LHCN-M2 (cell line): ENCODE measurements around the gene HIVEP3. TPM values are rescaled to one million over a fixed set of nuclear protein-coding genes. Genes with fewer than 3 reads are reported as not detected.
A peak's percentile ranks its signal among the peaks of the same experiment; 100 is the strongest.

Experiments used
- DNase-seq: peaks from one replicate; pipeline ENCODE4 v3.0.0-alpha.2; 2012; ENCODE audit warnings: low read depth
- total RNA-seq: library from RNA; depleted of rRNA; stranded (reverse); fragments of >200 nt; gene quantifications from 2 replicates; pipeline ENCODE4 v1.2.3, GENCODE V29; 2014

HIVEP3 gene
- total RNA-seq, 1 experiment from 2014 or later, result 2.1 TPM

DNA sequence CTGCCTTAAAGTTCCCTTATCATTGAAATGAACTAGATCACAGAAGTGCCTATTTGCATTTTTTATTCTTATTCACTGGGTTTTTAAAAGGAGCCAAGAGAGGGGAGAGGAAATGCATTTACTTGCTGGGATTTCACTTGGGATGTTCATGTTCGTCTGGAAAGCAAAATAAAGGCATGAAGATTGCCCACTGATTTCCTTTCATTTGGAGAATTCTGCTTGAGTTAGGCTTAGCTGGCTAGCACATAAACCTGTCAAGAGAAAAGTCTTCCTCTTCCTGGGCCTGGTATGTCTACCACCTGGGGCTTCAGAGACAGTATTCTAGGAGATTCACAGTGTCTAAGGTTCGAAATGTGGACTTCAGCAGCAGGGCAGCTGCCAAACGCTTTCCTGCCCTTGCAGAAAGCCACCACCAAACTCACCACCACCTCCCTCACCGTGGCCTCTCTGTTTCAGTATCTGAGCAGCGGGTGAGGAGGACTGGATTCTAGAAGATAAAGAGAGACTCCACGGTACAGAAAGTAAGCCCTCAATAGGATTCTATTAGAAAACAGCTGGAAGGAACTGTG, 44.5 kb downstream of the HIVEP3 start:
- DNase-seq, result no peak

DNA sequence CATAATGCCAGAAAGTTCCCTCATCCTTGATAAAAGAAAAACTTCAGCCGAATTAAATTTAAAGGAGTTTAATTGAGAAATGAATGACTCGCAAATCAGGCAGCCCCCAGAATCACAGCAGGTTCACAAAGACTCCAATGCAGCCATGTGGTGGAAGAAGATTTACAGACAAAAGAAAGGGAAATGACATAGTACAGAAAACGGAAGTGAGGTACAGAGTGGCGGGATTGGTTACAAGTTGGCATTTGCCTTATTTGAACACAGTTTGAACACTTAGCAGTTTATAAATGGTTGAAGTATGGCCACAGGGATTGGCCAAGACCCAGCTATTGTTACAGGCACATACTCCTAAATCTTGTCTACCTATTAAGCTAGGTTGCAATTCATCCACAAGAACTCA, 46.6 kb downstream of the HIVEP3 start:
- no peak for DNase-seq

DNA sequence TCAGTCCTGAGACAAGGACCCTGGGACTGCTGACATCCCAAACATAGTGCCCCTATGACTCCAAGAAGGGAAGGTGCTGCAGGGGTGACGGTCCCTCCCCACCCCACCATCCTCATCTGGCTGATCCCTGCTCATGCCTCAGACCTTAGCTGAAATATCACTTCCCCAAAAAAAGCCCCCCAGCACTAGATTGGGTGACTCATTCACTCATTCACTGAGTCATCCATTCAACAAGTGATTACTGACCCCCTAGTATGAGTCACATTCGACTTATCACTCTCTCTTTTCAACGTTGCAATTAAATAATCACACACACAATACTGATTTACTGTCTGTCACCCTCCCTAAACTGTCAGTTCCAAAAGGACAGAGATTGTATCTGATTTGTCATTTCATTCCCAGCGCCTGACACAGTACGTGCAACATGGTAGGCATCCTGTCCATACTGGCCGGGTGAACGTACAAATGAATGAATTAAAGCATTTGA, 48.6 kb downstream of the HIVEP3 start:
- peak; percentile 50 for DNase-seq

DNA sequence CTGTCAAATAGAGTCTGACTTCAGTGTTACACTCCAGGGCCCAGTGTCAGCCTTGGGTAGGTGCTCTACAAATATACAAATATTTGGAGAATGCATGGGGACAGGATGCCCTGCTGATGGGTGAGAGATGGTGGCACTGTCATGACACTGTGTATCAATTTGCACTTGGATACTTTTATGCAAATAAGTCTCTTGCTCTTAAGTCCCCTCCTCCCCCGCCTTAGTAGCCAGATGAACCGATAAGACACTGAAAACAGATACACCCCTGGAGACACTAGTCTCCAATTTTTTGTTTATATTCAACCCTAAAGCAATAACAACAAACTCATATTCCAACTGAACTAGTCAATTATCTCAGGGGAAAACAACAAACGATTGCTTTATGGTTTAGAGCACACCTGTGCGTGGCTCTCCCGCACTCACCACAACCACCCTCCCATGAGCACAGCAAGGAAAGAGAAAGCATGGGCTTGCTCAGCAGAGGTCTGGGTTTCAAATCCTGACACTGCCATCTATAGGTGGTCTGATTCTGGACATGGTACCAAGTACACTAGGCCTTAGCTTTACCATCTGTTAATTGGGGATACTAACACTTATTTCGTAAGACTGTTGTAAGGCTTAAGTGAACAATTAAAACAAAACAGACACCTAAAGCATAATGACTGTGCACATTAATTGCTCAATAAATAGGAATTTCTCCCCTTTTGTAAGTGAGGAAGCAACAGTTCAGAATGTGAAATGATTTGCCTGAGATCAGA, 50.3 kb downstream of the HIVEP3 start:
- no peak for DNase-seq

DNA sequence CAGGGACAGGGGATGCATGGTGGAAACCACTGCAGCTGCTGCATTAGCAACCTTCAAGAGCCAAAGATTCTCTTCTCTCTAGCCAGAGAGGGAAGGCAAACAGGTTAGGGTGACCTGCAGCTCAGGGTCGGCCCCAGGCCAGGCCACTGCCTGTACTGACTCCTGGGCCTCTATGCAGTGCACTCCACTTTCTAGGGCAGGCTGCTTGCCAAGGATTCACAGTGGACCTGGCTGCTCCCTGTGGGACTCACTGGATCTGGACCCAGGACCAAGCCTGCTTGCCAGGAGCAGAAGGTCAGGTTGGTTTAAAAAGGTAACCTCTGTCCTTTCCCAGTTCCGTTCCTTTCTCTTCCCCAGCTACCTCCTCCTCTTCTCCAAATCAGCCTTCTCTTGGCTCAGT, 52.4 kb downstream of the HIVEP3 start:
- no peak for DNase-seq

DNA sequence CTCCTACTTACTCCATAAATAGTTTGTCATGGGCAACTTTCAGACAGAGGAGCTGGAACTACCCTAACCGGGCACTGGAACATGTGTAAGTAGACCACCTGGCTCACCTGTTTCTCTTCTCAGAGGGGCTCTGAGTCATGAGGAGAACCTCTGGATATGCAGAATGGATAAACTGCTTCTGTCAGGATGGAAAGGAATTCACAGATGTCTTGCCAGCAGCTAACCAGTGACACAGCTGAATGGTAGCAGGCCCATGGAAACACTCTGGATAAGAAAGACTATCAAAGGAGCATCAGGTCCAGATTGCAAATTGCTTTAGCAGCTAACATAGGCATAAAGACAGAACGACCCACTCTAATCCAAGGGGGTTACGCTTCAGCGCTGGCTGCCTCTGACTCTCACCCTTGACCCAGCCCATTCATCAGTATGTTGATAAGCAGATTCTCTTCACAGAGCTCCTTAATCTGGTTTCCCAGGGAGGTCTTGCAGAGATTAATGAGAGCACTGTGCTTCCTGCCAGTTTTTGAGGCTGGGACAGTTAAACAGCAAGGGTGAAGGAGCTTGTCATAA, 54.2 kb downstream of the HIVEP3 start:
- DNase-seq, result no peak

DNA sequence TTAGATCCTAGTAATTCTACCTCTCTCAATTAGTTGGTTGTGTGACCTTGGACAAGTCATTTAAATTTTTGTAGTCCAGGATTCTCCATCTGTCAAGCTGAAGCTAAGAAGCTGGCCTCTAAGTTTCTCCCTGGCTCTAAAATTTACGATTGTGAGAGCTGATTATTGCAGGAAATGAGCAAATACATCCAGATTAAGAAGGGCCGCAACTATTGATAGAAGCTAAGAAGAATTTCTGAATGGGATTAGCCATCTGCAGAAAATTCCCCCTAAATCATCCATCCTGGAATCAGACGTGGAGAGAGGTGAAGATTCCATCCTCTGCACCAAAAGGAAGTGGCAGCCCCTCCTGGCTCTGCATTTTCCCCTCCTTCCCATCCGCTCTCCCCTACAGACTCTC, 55.0 kb downstream of the HIVEP3 start:
- no peak for DNase-seq

DNA sequence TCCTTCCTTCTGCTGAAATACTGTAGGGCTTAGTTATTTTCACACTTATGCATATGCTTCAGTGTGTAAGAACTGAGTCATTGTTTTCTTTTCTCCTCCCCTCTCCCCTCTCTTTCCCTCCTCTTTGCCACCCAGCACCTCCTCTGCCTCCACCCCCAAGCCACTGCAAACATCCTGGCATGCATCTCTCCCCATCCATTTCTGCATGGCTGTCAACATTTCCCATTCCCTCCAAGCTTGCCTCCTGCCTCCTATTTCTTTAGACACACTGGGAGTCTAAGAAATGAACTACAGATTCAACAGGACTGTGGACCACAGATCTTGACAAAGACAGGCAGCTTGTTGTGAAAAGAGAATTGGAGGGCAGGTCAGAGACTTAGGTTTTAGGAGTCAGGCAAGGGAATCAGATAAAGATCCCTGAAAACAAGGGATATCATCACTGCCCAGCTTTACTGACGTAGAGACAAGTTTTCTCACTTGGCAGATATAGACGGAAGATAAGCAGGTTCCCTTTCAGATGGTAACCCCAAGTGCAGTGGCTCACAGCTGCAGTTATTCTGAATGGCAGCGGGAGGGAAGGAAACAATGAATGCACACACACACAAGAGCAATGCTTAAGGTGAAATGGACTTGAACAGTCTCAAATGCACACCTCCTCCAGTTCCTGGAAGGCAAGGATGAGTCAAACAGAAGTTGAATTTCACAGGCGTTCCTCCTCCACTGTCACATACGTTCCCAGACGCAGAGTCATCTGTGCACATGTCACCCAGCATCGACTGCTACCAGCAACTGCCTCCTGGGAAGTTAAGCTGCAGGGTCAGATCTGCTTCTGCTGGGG, 56.1 kb downstream of the HIVEP3 start:
- DNase-seq, result peak; percentile 70

DNA sequence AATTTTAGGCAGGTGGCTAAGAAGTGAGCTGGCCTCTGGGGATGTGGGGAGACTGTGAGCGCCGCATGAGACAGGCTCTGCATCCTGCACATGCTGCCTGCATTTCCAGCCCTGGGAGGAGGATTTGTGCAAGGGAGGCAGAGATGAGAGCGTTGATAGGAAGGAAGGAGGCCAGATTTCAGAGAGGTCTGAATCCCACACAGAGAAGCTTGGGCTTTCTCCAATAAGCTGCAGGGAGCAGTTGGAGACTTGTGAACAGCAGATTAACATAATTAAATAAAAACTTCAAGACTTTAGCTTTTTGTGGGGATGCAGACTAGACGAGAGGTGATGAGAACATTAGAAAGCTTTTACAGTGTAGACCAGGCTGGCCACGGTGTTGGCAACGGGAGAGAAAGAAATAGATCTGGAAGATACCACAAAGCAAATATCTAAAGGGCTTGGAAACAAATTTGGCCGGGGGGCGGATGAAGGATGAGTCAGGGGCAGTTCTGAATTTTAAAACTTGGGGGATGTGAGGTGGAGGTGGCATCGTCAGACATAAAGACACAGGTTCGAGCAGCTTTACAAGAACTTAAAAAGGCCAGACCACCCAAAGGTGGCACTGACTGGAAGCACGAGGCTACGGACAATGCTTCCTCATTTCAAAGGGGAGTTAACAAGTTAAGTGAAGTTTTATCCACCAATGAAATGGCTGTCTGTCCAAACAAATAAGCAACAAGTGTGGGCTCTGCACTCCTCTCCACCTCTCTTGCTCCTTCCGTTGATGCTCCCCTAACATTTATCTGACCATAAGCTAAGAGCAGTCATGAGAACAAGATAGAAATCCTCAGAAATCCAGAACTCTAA, 57.0 kb downstream of the HIVEP3 start:
- DNase-seq, result no peak

DNA sequence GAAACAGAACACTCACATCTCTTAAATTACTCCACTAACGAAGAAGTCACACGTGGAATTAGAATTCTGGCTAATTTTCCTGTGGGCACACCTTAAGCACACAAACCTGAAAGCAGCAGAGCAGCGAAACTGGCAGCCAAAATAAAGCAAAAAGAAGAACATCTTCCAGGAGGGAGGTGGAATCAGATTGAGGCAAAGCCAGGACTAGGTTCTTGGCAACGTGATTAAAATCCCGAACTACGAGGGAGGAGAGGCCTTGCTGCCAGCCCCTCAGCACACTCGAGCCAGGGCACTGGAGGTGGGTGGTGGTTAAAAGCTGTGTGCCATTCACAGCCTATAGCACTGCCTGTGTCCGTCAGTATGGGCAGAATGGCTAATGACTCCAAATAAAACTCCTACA, 58.0 kb downstream of the HIVEP3 start:
- DNase-seq, result no peak

DNA sequence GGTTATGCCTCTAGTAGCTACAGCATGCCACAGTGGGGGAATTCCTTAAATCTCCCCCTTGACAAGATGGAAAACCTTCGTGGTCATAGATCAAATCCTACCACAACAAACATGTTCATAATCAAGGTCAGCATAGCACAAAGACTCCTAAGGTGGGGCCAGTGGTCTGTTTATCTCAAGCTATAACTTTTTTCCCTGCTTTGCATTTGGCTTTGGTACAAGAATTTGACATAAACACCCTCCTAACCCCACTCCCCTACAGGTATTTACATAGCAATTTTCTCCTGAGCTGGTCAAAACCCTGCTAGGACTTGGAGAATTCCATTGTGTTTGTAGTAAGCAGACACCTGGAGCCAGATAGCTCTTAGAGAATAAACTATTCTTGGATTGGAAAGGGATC, 58.5 kb downstream of the HIVEP3 start:
- no peak for DNase-seq

DNA sequence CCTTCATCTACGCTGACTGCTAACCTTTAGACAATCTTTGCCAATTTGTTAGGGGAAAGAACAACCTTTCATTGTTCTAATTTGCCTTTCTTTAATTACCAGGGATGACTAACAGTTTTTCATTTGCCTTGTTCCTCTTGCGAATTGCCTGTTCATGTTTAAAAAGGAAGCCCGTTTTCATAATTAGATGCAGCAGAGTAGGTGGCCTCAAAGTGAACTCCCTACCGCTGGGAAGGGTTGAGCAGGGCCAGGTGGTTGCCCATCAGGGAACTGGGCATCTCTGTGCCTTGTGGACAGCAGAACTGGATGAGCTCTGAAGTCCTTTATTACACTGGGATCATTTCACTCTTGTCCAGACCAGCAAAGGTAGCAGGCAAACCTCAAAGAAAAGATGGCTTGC, 59.0 kb downstream of the HIVEP3 start:
- no peak for DNase-seq

DNA sequence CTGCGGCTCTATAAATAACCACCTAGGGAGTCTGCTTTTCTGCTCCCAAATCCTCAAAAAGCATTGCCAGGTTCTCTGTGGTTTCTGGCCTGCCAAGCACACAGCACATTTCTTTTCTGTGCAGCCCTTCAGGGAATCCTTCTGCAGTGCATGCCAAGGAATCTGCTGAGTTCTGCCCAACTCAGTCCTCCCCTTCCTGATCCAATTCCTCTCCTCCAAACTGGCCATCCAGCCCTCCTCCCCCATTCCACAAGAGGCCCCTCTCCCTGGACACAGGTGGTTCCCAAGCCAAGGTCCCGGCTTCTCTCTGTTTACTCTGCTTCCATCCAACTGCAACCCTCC, 61.8 kb downstream of the HIVEP3 start:
- DNase-seq, result no peak

DNA sequence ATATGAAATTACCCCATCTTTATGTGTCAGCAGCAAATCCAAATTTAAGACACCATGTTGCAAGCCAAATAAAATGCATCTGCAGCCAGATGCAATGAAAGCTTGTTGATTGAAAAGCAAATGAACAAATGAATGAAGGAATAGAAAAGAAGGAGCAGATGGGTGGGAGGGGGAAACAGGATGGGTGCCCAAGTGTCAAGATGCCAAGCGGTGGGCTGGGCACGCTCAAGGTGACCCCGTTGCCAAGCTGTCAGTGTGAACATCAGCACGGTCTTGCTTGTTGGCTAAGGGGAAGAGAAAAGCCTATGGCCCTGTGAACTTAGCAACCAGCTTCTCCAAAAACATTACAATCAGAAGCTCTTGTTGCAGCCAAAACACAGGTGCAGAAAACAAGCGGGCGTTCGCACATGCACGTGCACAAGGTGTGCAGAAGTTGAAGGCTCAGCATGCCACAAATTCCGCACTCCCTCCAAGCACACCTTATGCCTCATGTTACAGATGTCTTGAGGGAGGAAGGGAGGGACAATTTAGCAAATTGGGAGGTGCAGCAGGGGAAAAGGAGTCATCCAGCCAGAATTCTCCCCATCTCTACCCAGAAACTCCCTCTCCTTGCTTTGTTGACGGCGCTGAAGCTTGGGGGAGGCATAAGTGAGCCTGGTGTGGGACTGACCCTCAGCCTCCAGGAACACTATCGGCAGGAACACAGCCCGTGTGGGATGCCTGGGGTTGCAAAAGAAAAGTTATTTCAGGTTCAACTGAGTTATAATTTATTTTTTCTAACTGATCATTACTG, 62.4 kb downstream of the HIVEP3 start:
- no peak for DNase-seq

DNA sequence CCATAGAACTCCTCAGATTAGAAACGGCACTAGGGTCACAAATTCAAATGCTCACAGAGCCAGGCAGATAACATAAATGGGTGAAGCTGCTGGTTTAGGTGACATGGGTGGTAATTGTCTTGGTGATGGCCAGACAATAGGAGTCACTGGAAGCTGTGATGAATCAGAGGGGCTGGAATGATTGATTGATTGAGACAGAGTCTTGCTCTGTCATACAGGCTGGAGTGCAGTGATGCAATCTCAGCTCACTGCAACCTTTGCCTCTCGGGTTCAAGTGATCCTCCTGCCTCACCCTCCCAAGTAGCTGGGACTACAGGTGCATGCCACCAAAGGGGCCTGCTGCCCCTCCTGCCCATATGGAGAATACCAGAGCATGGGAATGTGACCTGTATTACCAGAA, 63.0 kb downstream of the HIVEP3 start:
- no peak for DNase-seq

DNA sequence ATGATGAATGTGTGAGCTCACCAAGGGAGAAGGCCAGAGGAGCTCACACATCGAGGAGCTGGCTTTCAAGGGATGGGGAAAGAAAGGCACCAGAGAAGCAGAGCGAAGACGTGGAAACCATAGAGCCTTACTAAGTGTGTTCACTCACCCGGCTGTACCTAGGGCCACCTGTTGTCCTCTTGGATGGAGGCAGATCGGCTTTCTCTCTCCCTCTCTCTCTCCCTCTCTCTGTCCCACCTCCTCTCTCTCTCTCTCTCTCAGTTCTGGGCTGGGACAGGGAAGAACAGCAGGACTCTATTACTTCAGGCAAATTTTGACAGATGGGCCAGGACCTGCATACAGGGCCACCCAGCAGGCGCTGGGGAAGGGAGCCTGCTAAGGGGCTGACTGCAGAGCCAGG, 64.8 kb downstream of the HIVEP3 start:
- DNase-seq, result no peak

DNA sequence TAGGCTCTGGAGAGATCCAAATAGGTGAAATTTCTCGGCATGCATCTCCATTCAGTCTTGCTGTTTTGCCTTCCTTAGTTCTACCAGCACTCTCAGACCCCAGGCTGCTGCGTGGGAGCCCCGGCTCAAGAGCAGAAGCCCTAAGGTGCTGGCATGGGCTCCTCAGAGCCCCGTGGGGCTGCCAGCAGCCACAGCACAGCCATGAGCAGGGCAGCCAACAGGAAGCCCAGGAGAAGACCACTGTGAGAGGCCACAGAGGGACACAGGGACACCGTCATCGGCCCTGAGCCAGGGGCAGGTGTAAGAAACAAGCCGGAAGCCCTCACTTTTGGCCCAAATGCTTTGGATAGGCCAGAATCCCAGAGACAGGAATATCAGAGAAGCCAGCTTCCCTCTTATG, 66.6 kb downstream of the HIVEP3 start:
- DNase-seq, result no peak

DNA sequence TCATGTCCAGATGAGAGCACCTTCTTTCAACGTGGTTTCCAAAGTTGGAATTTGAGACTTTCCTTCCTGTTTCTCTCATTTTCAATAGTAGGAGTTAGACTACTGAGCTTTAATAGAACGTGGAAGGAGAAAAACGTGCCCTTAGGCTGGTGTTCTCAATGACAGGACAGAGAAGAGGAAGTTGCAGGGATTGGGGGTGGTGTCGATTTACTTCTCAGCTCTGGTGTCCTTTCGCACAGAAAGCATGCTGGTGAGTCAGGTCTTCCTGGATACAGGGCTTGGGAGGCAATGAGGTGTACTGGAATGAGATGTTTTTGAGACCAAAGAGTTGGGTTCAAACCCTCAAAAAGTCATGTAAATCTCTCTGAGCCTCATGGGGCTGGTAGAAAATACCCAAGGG, 67.1 kb downstream of the HIVEP3 start:
- peak; percentile 56 for DNase-seq

DNA sequence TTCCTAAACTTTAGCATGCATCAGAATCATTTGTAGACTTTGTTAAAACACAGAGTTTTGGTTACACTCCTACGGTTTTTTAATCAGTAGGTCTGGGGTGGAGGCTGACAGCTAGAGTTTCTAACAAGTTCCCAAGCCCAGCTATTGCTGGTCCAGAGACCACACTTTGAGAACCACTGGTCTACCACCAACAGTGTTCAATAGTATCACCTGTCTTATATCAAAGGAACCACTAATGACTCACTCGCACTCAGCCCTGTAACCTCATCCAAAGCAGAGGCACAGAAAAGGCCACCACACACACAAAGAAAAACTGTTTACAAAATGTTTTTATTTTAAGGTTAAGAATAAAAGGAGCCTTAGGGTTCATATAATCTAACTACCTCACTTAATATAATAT, 68.7 kb downstream of the HIVEP3 start:
- peak; percentile 39 for DNase-seq

DNA sequence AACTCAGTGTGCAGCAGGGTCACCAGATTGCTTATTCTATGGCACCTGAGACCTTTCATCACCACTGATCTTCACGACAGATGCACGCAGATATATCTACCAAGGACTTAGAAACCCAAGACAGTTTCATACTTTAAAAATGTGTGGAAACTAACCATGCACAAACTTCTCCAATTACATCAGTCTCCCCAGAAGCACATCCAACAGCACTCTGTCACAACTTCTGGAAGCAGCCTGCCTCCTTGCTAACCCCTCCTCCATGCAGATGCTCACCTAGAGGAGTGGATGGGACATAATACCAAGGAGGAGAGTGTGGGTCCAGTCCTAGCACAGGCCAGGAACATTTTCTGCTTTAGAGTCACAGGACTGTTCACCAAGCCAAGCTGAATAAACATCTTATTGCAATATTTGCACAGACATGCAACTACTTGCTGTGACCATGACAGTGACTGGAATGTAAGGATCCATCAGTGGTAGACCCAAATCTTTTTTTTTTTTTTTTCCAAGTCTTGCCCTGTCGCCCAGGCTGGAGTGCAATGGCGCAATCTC, 69.4 kb downstream of the HIVEP3 start:
- no peak for DNase-seq
